HCT116 (cell line): Measurements from ENCODE around the gene ISCA1. TPM values are rescaled to one million over a fixed set of nuclear protein-coding genes. Genes with fewer than 3 reads are reported as not detected.

ENCODE experiments used
- ATAC-seq: fragments of 200-7000 bp; cut with Tn5 transposase; 2 replicates; pipeline ENCODE4 v1.9.1; 2020; ENCODE audit warnings: mild to moderate bottlenecking, moderate library complexity
- BruUV-seq: library from RNA; stranded (reverse); fragments of 400-500 nt; replicated peaks from 2 replicates; lab custom pipeline; 2021; lab: Mats Ljungman, UMichigan
- CTCF ChIA-PET: fragments of 300-600 bp; sonication (Branson Sonifier 250); formaldehyde crosslinking; loops from one replicate; lab custom pipeline; 2021; ENCODE audit warnings: antibody characterized with exemption; lab: Charles Lee
- POLR2A ChIA-PET: fragments of 300-600, 350-600 bp; sonication (Branson Sonifier 250); formaldehyde crosslinking; loops from one replicate; lab custom pipeline; 2021; ENCODE audit warnings: antibody characterized with exemption; lab: Charles Lee
- RAD21 ChIA-PET, 2 experiments: fragments of 300-600 bp; sonication (Branson Sonifier 250); formaldehyde crosslinking; loops; one replicate each; lab custom pipeline; 2023; ENCODE audit warnings: low total read pairs in 2 of 2; ENCODE audit not compliant: uncharacterized antibody in 2 of 2, unreplicated experiment in 2 of 2, low non-redundant PET in 1 of 2; lab: Charles Lee
- DNase-seq: peaks from one replicate; pipeline ENCODE4 v3.0.0-alpha.2; 2010; ENCODE audit warnings: low read depth, low spot score
- H2AFZ ChIP-seq: fragments of 200-600 bp; shearing (Covaris generic), sonication (generic); 2 replicates; pipeline ENCODE4 v1.6.1; 2017; ENCODE audit warnings: low read depth, mixed run types, mixed read lengths, antibody characterized with exemption, low read length; ENCODE audit not compliant: poor library complexity, severe bottlenecking
- H3K27ac ChIP-seq: 2 replicates; pipeline ENCODE4 v1.5.1; 2012; ENCODE audit warnings: low read depth, low read length
- H3K27me3 ChIP-seq: fragments of 200-600 bp; sonication (generic); 2 replicates; pipeline ENCODE4 v1.6.1; 2016; ENCODE audit warnings: mixed run types, low read length, mixed read lengths; ENCODE audit not compliant: insufficient read depth
- H3K36me3 ChIP-seq, 2 experiments: fragments of 200-500 bp in 1 of 2; fragments of 200-600 bp in 1 of 2; sonication (Bioruptor generic) in 1 of 2; sonication (generic) in 1 of 2; 2 replicates each; pipeline versions ENCODE4 v1.5.1 to v1.6.1; 2014 to 2016; ENCODE audit warnings: low read length in 2 of 2, inconsistent platforms in 1 of 2, mixed read lengths in 1 of 2, mixed run types in 1 of 2; ENCODE audit not compliant: insufficient read depth in 2 of 2, control insufficient read depth in 1 of 2
- H3K4me1 ChIP-seq, 2 experiments: fragments of 200-600 bp in 1 of 2; sonication (generic) in 1 of 2; 2 replicates each; pipeline versions ENCODE4 v1.5.1 to v1.6.1; 2012 to 2017; ENCODE audit warnings: low read length in 2 of 2, inconsistent platforms in 1 of 2, mild to moderate bottlenecking in 1 of 2, mixed read lengths in 1 of 2, mixed run types in 1 of 2, moderate library complexity in 1 of 2; ENCODE audit not compliant: insufficient read depth in 2 of 2, control insufficient read depth in 1 of 2
- H3K4me2 ChIP-seq: fragments of 200-600 bp; sonication (generic); 2 replicates; pipeline ENCODE4 v1.6.1; 2017; ENCODE audit warnings: mixed run types, low read length, mixed read lengths
- H3K4me3 ChIP-seq, 2 experiments: fragments of 200-600 bp in 1 of 2; sonication (generic) in 1 of 2; replicated peaks in 1 of 2; 2 replicates each; pipeline ENCODE4 v1.5.1; 2011 to 2016; ENCODE audit warnings: low read length in 2 of 2, control low read depth in 1 of 2, low read depth in 1 of 2, mild to moderate bottlenecking in 1 of 2, mixed read lengths in 1 of 2, mixed run types in 1 of 2
- H3K79me2 ChIP-seq: fragments of 200-600 bp; sonication (generic); 2 replicates; pipeline ENCODE4 v1.6.1; 2017; ENCODE audit warnings: mild to moderate bottlenecking, mixed run types, low read length, moderate library complexity, mixed read lengths; ENCODE audit not compliant: insufficient read depth
- H3K9ac ChIP-seq: fragments of 200-600 bp; sonication (generic); 2 replicates; pipeline ENCODE4 v1.6.1; 2016; ENCODE audit warnings: low read length, mixed read lengths
- H3K9me2 ChIP-seq: fragments of 200-600 bp; sonication (generic), shearing (Covaris generic); 2 replicates; pipeline ENCODE4 v1.6.1; 2017; ENCODE audit warnings: mixed run types, mild to moderate bottlenecking, moderate library complexity; ENCODE audit not compliant: insufficient read depth
- H3K9me3 ChIP-seq, 2 experiments: fragments of 200-500 bp in 1 of 2; fragments of 200-600 bp in 1 of 2; sonication (Bioruptor generic) in 1 of 2; sonication (generic) in 1 of 2; 2 replicates each; pipeline ENCODE4 v1.6.1; 2014 to 2017; ENCODE audit warnings: low read length in 2 of 2, mixed read lengths in 2 of 2, inconsistent platforms in 1 of 2, low read depth in 1 of 2, mild to moderate bottlenecking in 1 of 2, mixed run types in 1 of 2, moderate library complexity in 1 of 2; ENCODE audit not compliant: control insufficient read depth in 1 of 2, insufficient read depth in 1 of 2
- H4K20me1 ChIP-seq: fragments of 200-600 bp; sonication (generic), shearing (Covaris generic); 2 replicates; pipeline ENCODE4 v1.6.1; 2017; ENCODE audit warnings: mixed run types, mild to moderate bottlenecking, moderate library complexity; ENCODE audit not compliant: insufficient read depth
- ATF3 ChIP-seq: IDR thresholded peaks from 2 replicates; pipeline ENCODE4 v1.6.1; 2012
- CBX3 ChIP-seq: IDR thresholded peaks from 2 replicates; pipeline ENCODE4 v1.6.1; 2012; ENCODE audit warnings: low read depth
- CEBPB ChIP-seq: IDR thresholded peaks from 2 replicates; pipeline ENCODE4 v1.6.1; 2012; ENCODE audit warnings: low read depth
- CTCF ChIP-seq, 3 experiments: fragments of 200-600 bp in 1 of 3; sonication (generic) in 1 of 3; IDR thresholded peaks in 2 of 3; conservative IDR thresholded peaks in 1 of 3; 2 replicates each; pipeline ENCODE4 v1.5.1; 2012 to 2017; ENCODE audit warnings: low read depth in 2 of 3, low read length in 2 of 3, antibody characterized with exemption in 1 of 3, borderline replicate concordance in 1 of 3, control low read depth in 1 of 3, mild to moderate bottlenecking in 1 of 3, mixed read lengths in 1 of 3, mixed run types in 1 of 3, moderate library complexity in 1 of 3; ENCODE audit not compliant: insufficient read depth in 1 of 3
- EGR1 ChIP-seq: IDR thresholded peaks from 2 replicates; pipeline ENCODE4 v1.6.1; 2012; ENCODE audit warnings: low read depth
- ELF1 ChIP-seq: IDR thresholded peaks from 2 replicates; pipeline ENCODE4 v1.6.1; 2012; ENCODE audit warnings: low read depth, borderline replicate concordance
- EZH2 ChIP-seq: fragments of 200-600 bp; sonication (generic); IDR thresholded peaks from 2 replicates; pipeline ENCODE4 v1.6.1; 2017; ENCODE audit warnings: antibody characterized with exemption, mixed run types
- EZH2phosphoT487 ChIP-seq: fragments of 200-600 bp; IDR thresholded peaks from 2 replicates; pipeline ENCODE4 v1.6.1; 2018; ENCODE audit warnings: antibody characterized with exemption, borderline replicate concordance
- POLR2A ChIP-seq: IDR thresholded peaks from 2 replicates; pipeline ENCODE4 v1.7.0; 2011; ENCODE audit warnings: borderline replicate concordance; ENCODE audit not compliant: insufficient read depth, insufficient read length; ENCODE audit errors: extremely low read depth
- POLR2AphosphoS5 ChIP-seq: IDR thresholded peaks from 2 replicates; pipeline ENCODE4 v1.6.1; 2011; ENCODE audit warnings: mild to moderate bottlenecking, low read depth, low read length, moderate library complexity
- REST ChIP-seq: IDR thresholded peaks from 2 replicates; pipeline ENCODE4 v1.6.1; 2012; ENCODE audit warnings: low read depth
- SP1 ChIP-seq: IDR thresholded peaks from 2 replicates; pipeline ENCODE4 v1.6.1; 2012; ENCODE audit warnings: low read depth
- SRF ChIP-seq: IDR thresholded peaks from 2 replicates; pipeline ENCODE4 v1.6.1; 2012; ENCODE audit warnings: low read depth
- ZBTB33 ChIP-seq: IDR thresholded peaks from 2 replicates; pipeline ENCODE4 v1.6.1; 2011; ENCODE audit warnings: mild to moderate bottlenecking, low read length, moderate library complexity; ENCODE audit not compliant: insufficient replicate concordance; ENCODE audit errors: extremely low read depth
- ZFX ChIP-seq: fragments of 450-650 bp; IDR thresholded peaks from 2 replicates; pipeline ENCODE4 v1.6.1; 2017
- intact Hi-C: fragments of 100-400 bp; cut with micrococcal nuclease; formaldehyde crosslinking; loops from 2 replicates; pipeline ENCODE4 v1.10.0; 2022
- total RNA-seq: library from RNA; stranded (reverse); gene quantifications from one replicate; pipeline ENCODE4 v1.2.1, GENCODE V29; 2021; ENCODE audit not compliant: unreplicated experiment

The ISCA1 gene
- total RNA-seq, 1 experiment from 2014 or later, result 25.7 TPM

GRCh38 chr9:86300701-86301100 lies 18.4 kb upstream of the ISCA1 start (continued):
- TF ChIP-seq ATF3, result no peak
- TF ChIP-seq ZFX, result no peak
- TF ChIP-seq EZH2, result no peak

GRCh38 chr9:86298873-86299272 lies 16.5 kb upstream of the ISCA1 start:
- POLR2A ChIA-PET, result no interaction called here
- CTCF ChIA-PET, result no interaction called here
- RAD21 ChIA-PET, result no interaction called here
- Histone ChIP-seq H3K27me3 (no peaks in the 10 kb centered on the region), H3K79me2 (no peaks in the 10 kb centered on the region), H3K9ac (no peak overlapping the region), H3K36me3 (peaks cover 12 to 26% of the 10 kb centered on the region in 2 experiments; a peak in 3 of 4 replicates), H4K20me1 (no peaks in the 10 kb centered on the region), H2AFZ (no peak overlapping the region)
- BruUV-seq, result no TSS peak
- DNase-seq, result no peak
- TF ChIP-seq SRF (no peak), CEBPB (no peak), POLR2AphosphoS5 (no peak), ELF1 (no peak), CBX3 (no peak), REST (no peak), EZH2phosphoT487 (no peak), EGR1 (no peak), CTCF (IDR thresholded peaks at IDR 0.05 in 2 of 3, conservative IDR thresholded peaks at IDR 0.05 in 1 of 3; ENCODE audit: borderline replicate concordance in 1 of 3, insufficient read depth in 1 of 3, low read depth in 2 of 3, low read length in 2 of 3) (no peak), POLR2A (no peak), ZBTB33 (no peak), SP1 (no peak)
- TF ChIP-seq, all 23 proteins: peak for 0
- intact Hi-C loops, result no loop called here
- Histone ChIP-seq H3K9me2 (no peaks in the 10 kb centered on the region), H3K4me2 (no peak overlapping the region), H3K4me1 (peaks cover 0 to 7% of the 10 kb centered on the region in 2 experiments; a peak in 2 of 4 replicates), H3K27ac (no peak overlapping the region), H3K9me3 (no peaks in the 10 kb centered on the region), H3K4me3 (no peak overlapping the region)
- no peak for ATAC-seq
